Measurements from ENCODE around the gene UMAD1. TPM values are rescaled to one million over a fixed set of nuclear protein-coding genes. Genes with fewer than 3 reads are reported as not detected.

The UMAD1 gene
- polyA plus RNA-seq, 1 of the 3 experiments (the other 2 are of a cell fraction) = 13.9 TPM

DNA sequence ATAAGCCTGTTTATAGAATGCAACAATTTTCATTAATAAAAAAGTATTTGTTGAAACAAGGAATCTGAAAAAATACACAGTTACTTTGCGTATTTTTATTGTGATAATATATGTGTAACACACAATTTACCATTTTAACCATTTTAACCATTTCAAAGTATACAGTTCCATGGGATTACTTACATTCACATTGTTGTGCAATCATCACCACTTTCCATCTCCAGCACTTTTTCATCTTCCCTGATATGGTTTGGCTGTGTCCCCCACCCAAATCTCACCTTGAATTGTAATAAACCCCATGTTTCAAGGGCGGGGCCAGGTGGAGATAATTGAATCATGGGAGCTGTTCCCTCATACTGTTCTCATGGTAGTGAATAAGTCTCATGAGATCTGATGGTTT, 266.8 kb downstream of the UMAD1 start (continued):
- TF ChIP-seq REST (IDR thresholded peaks at IDR 0.05; ENCODE audit: low read depth, low read length) = no peak
- TF ChIP-seq GATA2 (CRISPR knock-in tag; IDR thresholded peaks at IDR 0.05) = no peak
- no peak for TF ChIP-seq USF2 (IDR thresholded peaks at IDR 0.05; ENCODE audit: borderline replicate concordance, low read depth, low read length)
- no peak for TF ChIP-seq TEAD4 (IDR thresholded peaks at IDR 0.05; ENCODE audit: borderline replicate concordance, insufficient read depth)
- no peak for TF ChIP-seq FOXJ3 (CRISPR knock-in tag; IDR thresholded peaks at IDR 0.05)
- no peak for TF ChIP-seq GABPA (IDR thresholded peaks at IDR 0.05; ENCODE audit: low read depth)
- no peak for TF ChIP-seq ELF1 (IDR thresholded peaks at IDR 0.05)
- TF ChIP-seq, protein P1, sequence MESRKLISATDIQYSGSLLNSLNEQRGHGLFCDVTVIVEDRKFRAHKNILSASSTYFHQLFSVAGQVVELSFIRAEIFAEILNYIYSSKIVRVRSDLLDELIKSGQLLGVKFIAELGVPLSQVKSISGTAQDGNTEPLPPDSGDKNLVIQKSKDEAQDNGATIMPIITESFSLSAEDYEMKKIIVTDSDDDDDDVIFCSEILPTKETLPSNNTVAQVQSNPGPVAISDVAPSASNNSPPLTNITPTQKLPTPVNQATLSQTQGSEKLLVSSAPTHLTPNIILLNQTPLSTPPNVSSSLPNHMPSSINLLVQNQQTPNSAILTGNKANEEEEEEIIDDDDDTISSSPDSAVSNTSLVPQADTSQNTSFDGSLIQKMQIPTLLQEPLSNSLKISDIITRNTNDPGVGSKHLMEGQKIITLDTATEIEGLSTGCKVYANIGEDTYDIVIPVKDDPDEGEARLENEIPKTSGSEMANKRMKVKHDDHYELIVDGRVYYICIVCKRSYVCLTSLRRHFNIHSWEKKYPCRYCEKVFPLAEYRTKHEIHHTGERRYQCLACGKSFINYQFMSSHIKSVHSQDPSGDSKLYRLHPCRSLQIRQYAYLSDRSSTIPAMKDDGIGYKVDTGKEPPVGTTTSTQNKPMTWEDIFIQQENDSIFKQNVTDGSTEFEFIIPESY (IDR thresholded peaks at IDR 0.05; ENCODE audit: borderline replicate concordance, low read depth) = no peak
- TF ChIP-seq RCOR1 (IDR thresholded peaks at IDR 0.05; ENCODE audit: low read length) = no peak

- Histone ChIP-seq H3K36me3 (replicated peaks in 1 of 2; ENCODE audit: control insufficient read depth in 1 of 2, insufficient read depth in 2 of 2, low read length in 1 of 2) (no peaks in the 10 kb centered on the region), H3K4me1 (ENCODE audit: control insufficient read depth in 1 of 2, insufficient read depth in 2 of 2, low read depth in 1 of 2, low read length in 1 of 2) (no peaks in the 10 kb centered on the region), H2AFZ (ENCODE audit: low read depth) (no peak overlapping the region), H3F3A (replicated peaks; ENCODE audit: insufficient read depth) (peaks cover 5% of the 10 kb centered on the region), H3K9me3 (no peaks in the 10 kb centered on the region), H4K20me1 (ENCODE audit: insufficient read depth) (no peaks in the 10 kb centered on the region), H3K27me3 (ENCODE audit: insufficient read depth) (no peaks in the 10 kb centered on the region), H3K9ac (no peak overlapping the region), H3K4me3 (ENCODE audit: low read depth in 2 of 2, low read length in 1 of 2) (no peak overlapping the region), H3K79me2 (ENCODE audit: insufficient read depth) (no peaks in the 10 kb centered on the region), H3K27ac (ENCODE audit: low read depth in 2 of 2, low read length in 1 of 2) (no peak overlapping the region), H3K9me2 (no peaks in the 10 kb centered on the region), H3K4me2 (no peak overlapping the region)
- ChIA-PET POLR2A (no interaction called here), CTCF (interaction anchor here (0.6 to 1.2 kb wide), 3 partner anchors 13 to 140 kb away, joined by 3 read pairs; no protein-coding TSS in a partner anchor)
- WGBS (ENCODE audit: low lambda C conversion rate) = 70% methylated on average over 3 of the region's 3 CpGs
- TF ChIP-seq, protein P2, sequence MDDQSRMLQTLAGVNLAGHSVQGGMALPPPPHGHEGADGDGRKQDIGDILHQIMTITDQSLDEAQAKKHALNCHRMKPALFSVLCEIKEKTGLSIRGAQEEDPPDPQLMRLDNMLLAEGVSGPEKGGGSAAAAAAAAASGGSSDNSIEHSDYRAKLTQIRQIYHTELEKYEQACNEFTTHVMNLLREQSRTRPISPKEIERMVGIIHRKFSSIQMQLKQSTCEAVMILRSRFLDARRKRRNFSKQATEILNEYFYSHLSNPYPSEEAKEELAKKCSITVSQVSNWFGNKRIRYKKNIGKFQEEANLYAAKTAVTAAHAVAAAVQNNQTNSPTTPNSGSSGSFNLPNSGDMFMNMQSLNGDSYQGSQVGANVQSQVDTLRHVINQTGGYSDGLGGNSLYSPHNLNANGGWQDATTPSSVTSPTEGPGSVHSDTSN (IDR thresholded peaks at IDR 0.05) = no peak
- TF ChIP-seq NFIC (IDR thresholded peaks at IDR 0.05; ENCODE audit: borderline replicate concordance) (no peak), USF1 (IDR thresholded peaks at IDR 0.05; ENCODE audit: borderline replicate concordance, low read depth) (no peak), JUND (IDR thresholded peaks at IDR 0.05) (no peak), EP300 (IDR thresholded peaks at IDR 0.05; ENCODE audit: borderline replicate concordance in 1 of 2, low read depth in 1 of 2, low read length in 1 of 2) (no peak), MXI1 (IDR thresholded peaks at IDR 0.05; ENCODE audit: low read depth, low read length) (no peak), RCOR1 (IDR thresholded peaks at IDR 0.05; ENCODE audit: low read length) (no peak), EZH2phosphoT487 (IDR thresholded peaks at IDR 0.05; ENCODE audit: borderline replicate concordance, low read depth) (no peak), TCF12 (IDR thresholded peaks at IDR 0.05) (no peak), FOXJ3 (CRISPR knock-in tag; IDR thresholded peaks at IDR 0.05) (no peak), MAX (IDR thresholded peaks at IDR 0.05; ENCODE audit: low read depth) (no peak)
- TF ChIP-seq, protein P3, sequence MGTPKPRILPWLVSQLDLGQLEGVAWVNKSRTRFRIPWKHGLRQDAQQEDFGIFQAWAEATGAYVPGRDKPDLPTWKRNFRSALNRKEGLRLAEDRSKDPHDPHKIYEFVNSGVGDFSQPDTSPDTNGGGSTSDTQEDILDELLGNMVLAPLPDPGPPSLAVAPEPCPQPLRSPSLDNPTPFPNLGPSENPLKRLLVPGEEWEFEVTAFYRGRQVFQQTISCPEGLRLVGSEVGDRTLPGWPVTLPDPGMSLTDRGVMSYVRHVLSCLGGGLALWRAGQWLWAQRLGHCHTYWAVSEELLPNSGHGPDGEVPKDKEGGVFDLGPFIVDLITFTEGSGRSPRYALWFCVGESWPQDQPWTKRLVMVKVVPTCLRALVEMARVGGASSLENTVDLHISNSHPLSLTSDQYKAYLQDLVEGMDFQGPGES (IDR thresholded peaks at IDR 0.05; ENCODE audit: low read depth, low read length) = no peak
- DNase-seq = no peak
These were observed 268.1 kb downstream of the UMAD1 start for GRCh38 chr7:7908622-7909145.
